GM19328 (cell line): Measurements from ENCODE around the gene MGME1.

Source experiments
- ATAC-seq: cut with Tn5 transposase; IDR thresholded peaks from one replicate; pipeline ENCODE4 v1.9.1; 2021; ENCODE audit warnings: mild to moderate bottlenecking, moderate library complexity; ENCODE audit not compliant: unreplicated experiment

MGME1 gene, protein sequence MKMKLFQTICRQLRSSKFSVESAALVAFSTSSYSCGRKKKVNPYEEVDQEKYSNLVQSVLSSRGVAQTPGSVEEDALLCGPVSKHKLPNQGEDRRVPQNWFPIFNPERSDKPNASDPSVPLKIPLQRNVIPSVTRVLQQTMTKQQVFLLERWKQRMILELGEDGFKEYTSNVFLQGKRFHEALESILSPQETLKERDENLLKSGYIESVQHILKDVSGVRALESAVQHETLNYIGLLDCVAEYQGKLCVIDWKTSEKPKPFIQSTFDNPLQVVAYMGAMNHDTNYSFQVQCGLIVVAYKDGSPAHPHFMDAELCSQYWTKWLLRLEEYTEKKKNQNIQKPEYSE

DNA sequence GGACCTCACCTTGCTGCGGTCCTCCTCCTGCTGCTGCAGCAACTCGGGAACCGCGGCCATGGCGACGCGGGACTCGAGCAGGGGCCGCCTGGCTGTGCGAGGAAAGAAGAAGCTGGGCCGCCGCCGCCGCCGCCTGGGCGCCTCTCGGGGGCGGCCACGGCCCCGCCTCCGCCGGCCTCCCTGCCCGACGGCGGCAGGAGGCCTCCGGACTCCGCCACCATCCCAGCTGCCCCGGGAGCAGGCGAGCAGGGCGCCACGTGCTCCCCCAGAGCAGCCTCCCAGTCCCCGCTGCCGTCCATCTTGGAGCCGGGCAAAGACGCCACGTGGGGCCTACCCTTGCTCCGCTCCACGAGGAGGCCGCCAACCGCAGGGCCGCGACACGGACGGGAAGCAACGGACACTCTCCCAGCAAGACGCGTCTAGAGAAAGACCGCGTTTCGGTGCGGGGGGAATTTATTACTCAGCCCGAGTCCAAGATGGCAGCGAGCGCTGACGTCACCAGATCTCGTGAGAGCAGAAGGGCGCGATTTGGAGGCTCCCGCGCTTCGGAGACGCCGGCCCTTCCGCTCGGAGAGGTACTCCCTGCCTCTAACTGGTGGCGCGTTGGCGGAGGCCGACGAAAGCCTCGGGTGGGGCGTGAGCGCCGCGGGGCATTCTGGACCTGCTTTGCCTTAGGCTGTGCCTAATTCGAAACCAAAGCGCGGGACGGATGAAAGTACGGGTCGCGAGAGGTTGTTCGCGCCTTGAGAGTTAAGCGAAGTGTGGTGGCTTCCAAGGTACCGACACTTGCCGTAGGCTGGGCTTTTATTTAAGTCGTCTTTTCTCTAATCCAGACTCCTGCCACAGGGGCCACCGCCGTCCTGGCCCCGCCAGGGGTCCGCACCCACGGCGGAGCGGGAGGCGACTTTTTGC is at the start of gene MGME1, which contains the start of gene SNX5:
Gene MGME1 (plus strand): TSS at position 653 of the 912 bp plus-strand sequence. CDS start 842 bp downstream, outside the sequence.
Gene SNX5 (minus strand): TSS at position 429 of the 912 bp plus-strand sequence. CDS start 369 bp downstream, at position 60.
- ATAC-seq, result peak; percentile 62

DNA sequence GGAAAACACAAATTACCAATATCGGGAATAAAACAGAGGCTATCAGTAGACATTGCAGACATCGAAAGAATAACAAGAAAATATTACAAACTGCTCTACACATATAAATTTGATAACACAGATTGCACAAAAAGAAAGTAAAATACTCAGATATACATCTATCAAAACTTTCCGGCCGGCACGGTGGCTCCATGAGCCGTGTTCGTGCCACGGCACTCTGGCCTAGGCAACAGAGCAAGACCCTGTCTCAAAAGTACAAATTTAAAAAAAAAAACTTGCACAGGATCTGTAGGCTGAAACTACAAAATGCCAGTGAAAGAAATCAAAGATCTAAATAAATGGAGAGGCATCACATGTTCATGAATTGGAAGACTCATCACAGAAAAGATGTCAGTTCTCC is 49.7 kb upstream of the MGME1 start:
- no peak for ATAC-seq

DNA sequence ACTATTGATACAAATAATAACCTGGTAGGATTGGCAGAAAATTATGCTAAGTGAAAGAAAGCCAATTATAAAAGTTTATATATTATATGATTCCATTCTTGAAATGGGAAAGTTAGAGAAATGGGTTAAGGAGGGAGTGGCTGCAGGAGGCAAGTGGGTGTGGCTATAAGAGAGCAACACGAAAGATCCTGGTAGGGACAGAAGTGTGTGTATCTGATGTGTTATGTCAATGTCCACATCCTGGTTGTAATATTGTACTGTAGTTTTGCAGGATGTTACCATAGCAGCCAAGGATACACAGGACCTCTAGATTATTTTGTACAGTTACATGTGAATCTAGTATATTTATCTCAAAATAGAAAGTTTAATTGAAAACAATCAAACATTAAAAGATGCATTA is 47.0 kb upstream of the MGME1 start:
- ATAC-seq, result no peak

DNA sequence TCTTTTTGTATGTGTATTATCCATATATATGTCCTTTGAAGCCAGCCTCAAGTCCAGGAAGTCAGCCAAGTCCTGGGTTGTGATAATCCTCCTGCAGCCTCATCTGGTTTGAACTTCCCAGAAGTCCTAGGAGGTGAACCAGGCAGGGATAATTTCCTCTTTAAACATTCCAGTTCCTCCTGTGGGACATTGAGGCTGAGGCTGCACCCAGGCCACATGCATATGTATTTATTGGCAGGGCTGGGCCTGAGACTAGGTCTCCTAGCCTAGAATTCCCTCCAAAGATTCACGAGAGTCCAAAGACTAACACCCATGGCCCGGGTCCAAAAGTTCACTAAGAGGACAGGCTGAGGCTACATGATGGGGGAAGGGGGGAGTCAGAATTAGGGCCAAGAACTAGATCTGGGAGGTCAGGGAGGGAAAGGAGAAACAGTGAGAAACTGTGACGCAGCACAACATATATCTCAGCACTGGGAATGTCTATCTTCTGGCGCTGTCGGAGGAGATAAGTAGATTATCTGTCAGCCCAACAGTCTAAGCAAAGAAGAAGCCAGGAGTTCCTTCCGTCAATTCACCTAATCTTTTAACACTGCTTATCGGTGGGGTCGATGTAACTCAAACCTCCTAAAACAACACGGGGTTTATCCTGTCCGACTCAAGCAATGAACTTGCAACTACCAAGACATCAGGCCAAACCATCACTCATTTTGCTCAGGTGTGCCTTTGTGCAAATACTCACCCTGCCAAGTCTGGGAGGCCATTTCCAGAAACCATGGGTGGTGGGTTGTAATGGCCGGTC is 43.5 kb upstream of the MGME1 start:
- ATAC-seq, result no peak

DNA sequence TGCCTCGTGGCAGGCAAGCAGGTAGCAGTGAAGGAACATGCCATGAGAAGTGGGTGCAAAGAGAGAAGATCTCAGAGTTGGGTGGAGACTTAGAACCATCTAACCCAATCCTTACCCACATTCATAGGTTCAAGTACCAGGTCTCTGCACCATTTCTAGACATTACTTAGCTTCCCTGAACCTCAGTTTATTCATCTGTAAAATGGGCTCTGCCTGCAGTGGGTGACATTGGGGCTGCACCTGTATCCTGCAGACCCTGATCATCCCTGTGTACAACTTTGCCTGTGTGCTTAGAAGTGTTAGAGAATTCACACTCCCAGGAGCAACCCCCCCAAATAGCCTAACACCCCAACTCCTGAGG is 42.9 kb upstream of the MGME1 start:
- no peak for ATAC-seq

DNA sequence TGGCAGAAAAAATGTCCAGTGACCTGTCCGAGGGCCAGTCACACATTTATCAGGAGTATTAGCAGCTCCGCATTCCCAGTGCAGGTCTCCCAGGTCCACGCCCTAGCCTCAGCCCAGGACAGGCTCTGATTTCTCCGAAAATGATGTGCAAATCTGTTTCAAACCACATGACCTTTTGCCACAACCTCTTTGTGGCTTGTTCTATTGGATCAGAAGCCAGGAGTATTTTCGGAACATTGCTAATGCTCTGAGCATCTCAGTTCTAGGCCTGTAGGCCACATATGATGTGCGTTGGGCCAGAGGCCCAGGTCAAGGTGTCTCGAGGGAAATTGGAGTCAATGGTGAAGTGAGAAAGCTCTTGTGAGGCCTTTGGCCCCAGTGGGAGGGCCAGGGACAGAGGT is 40.6 kb upstream of the MGME1 start:
- ATAC-seq, result no peak

DNA sequence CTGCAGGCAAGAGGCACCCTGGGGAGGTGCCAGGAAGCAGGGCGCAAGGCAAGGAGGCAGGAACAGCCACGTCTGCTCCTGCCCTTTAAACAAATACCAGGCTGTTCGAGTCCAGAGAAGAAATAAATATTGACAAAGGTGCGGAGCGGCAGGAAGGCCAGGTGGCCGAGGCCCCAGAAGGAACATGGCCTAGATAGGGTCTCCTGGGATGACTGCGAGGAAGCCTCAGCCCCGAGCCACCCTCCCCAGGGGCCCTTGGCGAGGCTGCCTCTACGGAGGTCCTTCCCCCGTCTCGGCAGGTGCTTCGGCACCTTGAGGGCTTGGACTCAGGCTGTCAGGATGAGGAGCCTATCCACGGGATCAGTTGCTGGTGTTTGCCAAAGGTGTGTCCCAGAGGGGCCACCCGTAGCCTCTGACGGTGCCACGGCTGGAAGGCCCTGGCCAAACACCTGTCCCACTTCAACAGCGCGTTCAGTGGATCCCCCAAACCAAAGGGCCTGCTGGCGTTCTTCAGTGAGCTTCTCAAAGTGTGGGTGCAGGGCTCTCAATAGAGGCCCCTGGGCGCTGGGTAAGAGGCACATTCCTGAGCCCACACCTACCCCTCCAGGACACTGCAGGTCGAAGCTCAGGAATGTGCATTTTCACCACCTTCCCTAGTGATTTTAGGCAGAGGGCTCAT is 40.0 kb upstream of the MGME1 start:
- no peak for ATAC-seq

DNA sequence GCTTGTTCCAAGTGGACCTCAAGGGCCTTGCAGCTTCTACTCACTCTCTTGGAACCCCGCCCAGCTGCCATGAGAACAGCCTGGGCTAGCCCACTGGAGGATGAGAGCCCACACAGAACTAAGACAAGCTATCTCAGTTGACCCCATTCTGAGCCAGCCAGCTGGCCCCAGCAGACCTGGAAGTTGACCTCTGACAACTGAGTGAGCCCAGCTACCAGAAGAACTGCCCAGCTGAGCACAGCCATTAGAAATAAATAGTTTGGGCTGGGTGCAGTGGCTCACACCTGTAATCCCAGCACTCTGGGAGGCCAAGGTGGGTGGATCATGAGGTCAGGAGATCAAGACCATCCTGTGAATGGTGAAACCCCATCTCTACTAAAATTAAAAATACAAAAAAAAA is 37.3 kb upstream of the MGME1 start:
- ATAC-seq, result no peak

DNA sequence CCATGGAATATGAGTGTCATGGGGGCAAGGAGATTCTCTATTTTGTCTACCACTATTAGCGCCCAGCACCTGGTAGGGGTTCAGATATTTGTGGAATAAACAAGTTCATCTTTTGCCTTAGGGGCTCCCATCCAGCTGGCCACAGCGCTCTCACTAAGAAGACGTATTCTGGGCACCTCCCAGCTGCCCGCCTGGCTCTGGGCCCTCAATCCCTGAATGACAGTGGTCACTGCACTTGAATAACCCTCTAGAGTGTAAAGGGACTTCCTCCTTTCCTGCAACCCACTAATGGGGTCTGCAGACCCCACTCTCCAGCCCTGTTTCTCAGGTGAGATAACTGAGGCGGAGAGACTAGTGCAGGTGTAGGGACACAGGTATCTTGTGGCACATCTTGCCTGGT is 36.4 kb upstream of the MGME1 start:
- no peak for ATAC-seq

DNA sequence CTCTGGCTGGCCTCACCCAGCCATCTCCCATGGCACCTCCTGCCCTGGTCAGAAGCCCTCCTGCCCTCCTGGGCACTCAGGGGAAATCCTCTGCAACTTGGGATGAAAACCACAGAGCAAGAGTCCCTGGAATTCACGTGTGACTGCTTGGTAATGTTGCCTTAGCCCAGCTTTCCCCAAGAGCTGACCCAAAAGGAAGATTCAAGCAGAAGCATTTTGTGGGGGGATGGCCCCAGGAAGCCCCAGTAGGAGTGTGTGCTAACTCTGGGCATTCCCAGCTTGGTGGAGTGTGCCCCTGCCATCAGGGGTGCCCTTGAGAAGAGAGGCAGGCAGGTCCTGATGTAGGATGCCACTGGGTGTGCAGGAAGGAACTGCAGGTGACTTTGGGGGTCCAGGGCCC is 35.7 kb upstream of the MGME1 start:
- no peak for ATAC-seq

DNA sequence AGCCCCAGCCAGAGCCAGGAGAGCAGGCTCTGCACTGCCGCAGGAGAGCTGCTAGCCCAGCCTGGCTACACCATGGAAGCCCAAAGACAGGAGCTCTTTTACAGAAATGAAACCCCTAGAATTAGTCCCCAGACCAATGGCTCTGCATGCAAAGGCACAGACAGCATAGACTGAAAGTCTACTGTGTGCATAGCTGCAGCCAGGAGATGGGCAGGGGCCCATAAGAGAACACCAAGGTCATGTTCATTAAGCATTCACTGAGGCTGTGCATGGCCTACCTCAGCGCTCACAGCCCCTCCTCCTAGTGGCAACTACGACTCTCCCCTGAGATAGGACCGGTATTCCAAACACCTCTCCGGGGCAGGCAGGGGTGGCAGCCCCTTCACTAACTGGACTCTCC is 35.1 kb upstream of the MGME1 start:
- no peak for ATAC-seq

DNA sequence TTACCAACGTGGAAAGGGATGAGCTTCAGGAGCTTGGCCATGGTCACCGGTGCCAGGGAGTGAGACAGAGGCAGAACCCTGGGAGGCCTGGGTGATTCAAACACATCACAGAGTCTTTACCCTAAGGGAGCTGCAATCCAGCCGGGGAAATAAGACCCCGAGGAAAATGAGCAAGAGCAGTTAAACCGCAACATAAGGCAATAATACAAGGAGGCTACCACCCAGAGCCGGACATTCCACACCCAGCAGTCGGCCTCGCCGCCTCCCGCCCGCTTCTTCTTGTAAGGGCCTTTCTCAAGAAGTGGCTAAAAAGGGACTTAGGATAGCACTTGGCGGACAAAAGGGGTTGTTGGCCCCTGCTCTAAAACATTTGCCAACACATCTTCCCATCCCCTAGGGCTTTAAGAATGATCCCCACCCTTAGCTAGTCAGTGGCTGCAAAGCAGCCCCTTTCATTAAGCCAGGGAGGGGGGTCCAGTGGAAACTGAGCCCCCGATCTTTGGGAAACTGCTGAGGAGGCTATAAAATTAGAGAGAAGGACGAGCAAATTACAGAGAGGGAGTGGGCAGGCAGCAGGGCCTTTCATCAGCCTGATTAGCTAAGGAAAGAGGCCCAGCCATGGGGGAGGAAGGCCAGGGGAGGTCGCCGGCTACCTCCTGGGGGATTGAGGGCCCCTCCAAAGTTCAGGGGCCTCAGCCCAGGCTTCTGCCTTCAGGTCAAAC is 34.5 kb upstream of the MGME1 start:
- no peak for ATAC-seq

DNA sequence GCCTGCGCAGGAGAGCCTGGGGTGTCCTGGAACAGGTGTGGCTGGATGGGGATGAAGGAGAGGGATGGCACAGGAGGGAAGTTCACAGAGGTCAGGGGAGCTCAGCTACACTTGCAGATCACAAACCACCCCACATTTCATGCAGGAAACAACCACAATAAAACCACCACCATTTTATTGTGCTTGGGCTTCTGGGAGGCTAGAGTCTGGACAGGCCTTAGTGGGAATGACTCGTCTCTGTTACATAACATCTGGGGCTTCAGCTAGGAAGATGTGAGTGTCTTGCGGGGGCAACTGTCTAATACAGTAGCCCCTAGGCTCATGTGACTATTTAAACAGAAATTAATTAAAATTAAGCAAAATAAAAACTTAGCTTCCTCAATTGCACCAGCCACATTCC is 33.6 kb upstream of the MGME1 start:
- ATAC-seq, result no peak

DNA sequence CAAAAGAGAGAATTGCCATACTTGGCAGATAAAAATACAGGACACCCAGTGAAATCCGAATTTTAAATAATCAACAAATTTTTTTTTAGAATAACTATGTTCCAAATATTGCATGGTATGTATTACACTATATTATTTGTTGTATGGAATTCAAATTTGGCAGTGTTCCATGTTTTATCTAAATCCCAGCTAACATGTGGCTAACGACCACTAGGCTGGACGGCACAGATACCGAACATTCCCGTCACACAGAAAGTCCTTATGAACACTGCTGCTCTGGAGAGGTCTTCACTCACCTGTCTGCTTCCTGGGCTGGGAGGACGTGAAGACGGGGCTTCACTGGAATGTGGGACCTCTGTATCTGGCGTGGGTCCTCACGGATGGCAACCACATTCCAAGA is 33.1 kb upstream of the MGME1 start:
- ATAC-seq, result no peak

DNA sequence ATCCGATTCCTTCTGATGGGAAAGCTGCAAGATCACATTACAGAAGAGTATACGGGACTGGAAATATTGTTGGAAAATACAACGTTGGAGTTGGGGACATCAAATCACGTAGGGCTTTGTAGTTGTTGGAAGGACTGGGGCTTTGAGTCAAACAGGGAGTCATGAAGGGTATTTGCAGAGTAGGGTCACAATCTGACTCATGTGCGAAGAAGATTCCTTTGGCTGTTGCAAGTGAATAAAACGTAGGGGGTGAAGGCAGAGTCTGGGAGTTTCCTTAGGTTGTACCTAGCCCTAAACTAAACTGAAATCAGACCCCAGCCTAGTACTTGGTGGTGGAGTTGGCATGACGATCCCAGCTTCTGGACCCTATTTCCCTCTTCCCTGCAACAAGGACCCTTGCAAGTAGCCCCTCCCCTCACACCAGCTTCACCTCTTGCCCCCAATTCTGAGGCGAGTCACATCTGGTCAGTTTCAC is 32.5 kb upstream of the MGME1 start:
- ATAC-seq, result no peak

DNA sequence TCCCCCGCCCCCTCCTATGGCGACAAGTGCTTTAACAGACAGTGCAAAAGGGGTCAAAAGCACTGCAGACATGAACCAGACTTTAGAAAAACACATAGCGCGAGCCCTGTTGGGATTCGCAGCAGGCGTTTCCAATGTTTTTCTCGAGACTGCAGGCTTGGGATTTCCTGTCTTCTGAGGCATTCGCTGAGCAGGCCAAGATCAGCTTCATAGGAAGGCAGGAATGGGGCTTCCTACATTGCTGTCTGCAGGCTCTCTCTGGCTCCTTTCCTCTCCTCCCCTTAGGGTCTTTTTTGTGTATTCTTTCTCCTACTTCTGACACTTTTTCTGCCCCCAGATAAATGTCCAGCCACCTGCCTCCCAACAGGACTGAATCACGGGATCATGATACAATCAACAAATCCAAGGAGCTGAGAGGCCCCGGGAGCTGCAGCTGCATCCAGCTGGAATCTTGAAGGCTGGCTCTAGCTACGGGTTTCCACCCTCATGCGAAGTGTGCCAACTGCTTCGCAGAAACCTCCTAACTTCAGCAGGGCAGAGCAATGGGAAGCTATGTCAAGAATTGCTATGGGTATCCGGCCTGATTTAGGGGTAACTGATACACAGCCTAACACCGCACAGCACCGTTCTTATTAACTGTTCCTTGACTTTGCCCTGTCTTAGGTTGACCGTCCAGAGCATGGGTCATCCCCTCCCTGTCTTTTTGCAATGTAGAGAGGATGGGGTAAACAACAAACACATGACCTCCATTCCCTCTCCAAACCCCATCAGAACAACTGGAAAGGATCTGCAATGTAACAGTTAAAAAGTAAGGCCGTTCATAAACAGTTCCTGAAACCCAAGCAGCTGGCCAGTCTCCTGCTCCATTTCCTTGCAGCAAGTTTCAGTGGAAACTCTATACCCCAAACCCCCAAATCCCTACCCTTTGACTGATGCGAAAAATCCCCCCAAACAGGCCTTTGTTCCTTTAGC is 31.8 kb upstream of the MGME1 start:
- ATAC-seq, result no peak

DNA sequence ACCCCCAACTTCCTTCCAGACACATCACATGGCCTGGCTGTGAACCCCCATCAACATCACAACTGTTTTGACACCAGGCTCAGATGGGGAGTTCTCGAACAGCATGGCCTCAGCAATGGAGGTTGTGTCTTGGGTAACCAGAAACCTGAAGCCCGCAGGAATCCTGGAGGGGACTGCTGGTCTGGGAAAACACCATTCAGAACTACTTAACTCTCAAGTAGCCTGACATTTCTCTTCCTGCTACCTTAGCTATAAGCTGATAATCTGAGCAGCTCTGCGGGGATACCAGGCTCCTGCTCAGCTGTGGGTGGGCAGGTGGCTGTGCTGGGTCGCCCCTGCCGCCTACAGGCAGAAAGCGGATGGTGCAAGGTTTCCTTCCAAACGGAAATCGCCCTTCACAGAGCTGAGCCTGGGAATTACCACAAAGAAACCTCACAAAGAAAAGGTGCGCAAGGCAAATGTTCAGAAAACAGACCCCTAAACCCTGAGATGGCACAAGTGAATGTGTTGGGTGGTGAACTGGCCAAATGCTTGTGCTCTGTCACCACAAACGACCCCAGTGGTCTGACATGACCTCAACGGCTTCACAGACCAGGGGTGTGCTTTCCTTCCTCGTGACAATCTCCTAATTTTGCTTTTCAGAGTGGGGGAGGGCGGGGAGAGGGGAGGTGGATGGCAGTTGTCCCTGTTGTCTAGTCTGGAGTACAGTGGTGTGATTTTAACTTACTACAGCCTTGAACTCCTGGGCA is 29.8 kb upstream of the MGME1 start:
- ATAC-seq, result peak; percentile 62

DNA sequence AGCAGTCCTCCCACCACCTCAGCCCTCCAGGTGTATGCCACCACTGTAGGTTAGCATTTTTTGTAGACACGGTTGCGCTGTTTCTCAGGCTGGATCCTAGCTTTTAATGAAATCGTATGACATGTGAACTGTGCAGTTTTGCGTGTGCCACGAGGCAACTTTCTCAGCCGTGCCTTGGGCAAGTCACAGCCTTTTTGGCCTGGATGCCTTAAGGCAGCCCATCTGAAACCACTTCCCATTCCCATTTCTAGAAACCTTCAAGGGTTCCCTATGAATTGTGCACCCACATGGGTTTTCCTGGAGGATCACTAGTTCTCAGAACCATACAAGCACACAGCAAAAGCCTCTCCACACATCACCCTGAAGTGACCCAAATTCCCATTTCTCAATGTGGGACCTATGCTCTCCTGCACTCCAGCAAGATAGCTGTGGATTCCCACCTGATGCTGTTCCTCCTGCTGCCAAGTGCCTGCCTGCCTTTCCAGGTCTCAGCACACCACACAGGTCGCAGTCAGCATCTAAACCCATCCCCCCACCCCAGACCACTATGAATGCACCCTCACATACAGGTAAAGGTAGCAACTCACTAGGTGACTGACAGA is 29.1 kb upstream of the MGME1 start:
- ATAC-seq, result no peak
